ENCODE measurements around the gene CRELD2.
A peak's percentile ranks its signal among the peaks of the same experiment; 100 is the strongest.

Gene CRELD2

DNA sequence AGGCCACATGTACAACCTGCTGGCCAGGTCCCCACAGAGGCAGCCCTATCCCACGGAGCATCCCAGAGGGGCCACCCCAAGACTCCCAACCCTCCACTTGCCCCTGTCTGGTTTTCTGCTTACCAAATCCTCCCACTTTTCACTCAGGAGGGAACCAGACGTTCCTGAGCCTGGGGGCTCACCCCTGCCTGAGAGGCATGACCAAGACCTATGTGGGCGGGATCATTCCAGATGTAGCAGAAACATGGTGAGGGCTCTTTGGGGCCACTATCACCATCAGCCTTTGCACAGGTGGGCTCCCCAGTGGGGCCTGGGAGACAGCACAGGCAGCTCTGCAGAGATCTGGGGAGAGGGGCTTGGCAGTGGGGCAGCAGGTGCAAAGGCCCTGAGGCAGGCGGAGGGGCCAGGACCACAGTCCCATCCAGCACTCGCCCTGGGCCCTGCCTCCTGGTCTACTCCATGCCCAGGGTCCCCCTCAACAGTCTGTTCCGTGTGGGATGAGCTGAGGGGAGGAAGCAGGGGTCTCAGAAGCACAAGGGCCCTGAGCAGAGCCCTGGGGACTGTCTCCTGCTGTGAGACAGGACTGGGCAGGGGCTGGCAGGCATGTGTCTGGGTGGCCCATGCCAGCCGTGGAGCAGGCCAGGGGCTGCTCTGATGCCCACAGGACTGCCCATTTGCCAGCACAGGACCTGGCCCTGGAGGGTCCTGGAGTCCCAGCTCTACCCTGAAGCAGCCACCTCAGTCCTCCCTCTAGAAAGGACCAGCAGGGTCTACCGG, 51.5 kb downstream of the CRELD2 start:
- Histone ChIP-seq H3K9me3 (ENCODE audit: control insufficient read depth, insufficient read depth, low read depth, low read length) (no peaks in the 10 kb centered on the region), H3K4me3 (ENCODE audit: low read depth, low read length) (no peak overlapping the region), H3K36me3 (ENCODE audit: control insufficient read depth in 2 of 2, insufficient read depth in 1 of 2, low read length in 2 of 2) (peaks cover 0 to 7% of the 10 kb centered on the region in 2 experiments; a peak in 1 of 3 replicates), H3K4me1 (ENCODE audit: control insufficient read depth, insufficient read depth, low read length) (peaks cover 3% of the 10 kb centered on the region; the same call in 1 of the 2 replicates), H3K27ac (ENCODE audit: extremely low read depth, low read depth, low read length) (peak overlapping the region; percentile 61; the same call in 1 of the 2 replicates)
- ChIA-PET CTCF (interaction anchor here (0.6 to 1.3 kb wide), 2 partner anchors 39 to 274 kb away, joined by 3 to 4 read pairs; no protein-coding TSS in a partner anchor), POLR2A (interaction anchor here (1.0 to 1.9 kb wide), 3 partner anchors 8 to 60 kb away, joined by 4 to 26 read pairs (median 5); partner anchors contain the start of gene PIM3)
- TF ChIP-seq, protein P1, sequence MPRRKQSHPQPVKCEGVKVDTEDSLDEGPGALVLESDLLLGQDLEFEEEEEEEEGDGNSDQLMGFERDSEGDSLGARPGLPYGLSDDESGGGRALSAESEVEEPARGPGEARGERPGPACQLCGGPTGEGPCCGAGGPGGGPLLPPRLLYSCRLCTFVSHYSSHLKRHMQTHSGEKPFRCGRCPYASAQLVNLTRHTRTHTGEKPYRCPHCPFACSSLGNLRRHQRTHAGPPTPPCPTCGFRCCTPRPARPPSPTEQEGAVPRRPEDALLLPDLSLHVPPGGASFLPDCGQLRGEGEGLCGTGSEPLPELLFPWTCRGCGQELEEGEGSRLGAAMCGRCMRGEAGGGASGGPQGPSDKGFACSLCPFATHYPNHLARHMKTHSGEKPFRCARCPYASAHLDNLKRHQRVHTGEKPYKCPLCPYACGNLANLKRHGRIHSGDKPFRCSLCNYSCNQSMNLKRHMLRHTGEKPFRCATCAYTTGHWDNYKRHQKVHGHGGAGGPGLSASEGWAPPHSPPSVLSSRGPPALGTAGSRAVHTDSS (tag by site-specific recombination; IDR thresholded peaks at IDR 0.05): no peak
- TF ChIP-seq EGR2 (tag by site-specific recombination; IDR thresholded peaks at IDR 0.05; ENCODE audit: low read depth): peak; percentile 54
- no peak for TF ChIP-seq ZNF114 (tag by site-specific recombination; IDR thresholded peaks at IDR 0.05)
- peak; percentile 100 for TF ChIP-seq ZNF623 (tag by site-specific recombination; IDR thresholded peaks at IDR 0.05)
- TF ChIP-seq GLIS2 (tag by site-specific recombination; IDR thresholded peaks at IDR 0.05): peak; percentile 39; the same call in 1 of the 2 replicates
- peak; percentile 69 for TF ChIP-seq ZFHX2 (tag by site-specific recombination; conservative IDR thresholded peaks at IDR 0.05)

DNA sequence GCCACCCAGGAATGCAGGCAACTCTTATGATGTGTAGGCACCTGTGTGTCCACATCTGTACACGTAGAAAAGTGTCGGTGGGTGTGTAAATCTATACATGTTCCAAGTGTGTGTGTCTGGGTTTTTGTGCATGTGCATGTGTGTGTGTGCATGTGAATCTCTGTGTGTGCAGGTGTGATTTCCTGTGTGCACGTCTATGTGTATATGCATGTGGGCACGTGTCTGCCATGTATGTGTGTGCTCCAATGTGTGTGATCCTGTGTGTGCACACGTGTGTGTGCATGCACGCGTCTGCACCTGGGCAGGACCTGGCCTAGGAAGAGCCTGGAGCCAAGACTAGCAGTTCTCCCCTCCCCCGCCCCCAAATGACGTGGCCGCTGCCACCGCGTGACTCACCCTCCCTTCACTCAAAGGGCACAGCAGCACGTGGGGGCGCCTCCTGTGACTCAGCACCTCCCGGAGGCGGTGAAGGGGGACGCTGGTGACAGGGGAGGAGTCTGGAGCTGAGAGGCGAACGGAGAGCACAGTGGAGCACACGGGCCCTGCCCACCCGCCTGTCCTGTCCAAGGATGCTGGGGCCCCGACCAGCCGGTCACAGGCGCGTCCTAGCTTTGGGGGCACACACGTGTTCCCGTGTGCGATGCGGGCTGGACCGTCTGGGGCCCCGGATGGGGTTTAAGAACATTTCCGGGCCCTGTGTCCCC, 52.2 kb downstream of the CRELD2 start:
- peak overlapping the region; percentile 61 for H3K27ac ChIP-seq (ENCODE audit: extremely low read depth, low read depth, low read length)
- TF ChIP-seq, protein P2, sequence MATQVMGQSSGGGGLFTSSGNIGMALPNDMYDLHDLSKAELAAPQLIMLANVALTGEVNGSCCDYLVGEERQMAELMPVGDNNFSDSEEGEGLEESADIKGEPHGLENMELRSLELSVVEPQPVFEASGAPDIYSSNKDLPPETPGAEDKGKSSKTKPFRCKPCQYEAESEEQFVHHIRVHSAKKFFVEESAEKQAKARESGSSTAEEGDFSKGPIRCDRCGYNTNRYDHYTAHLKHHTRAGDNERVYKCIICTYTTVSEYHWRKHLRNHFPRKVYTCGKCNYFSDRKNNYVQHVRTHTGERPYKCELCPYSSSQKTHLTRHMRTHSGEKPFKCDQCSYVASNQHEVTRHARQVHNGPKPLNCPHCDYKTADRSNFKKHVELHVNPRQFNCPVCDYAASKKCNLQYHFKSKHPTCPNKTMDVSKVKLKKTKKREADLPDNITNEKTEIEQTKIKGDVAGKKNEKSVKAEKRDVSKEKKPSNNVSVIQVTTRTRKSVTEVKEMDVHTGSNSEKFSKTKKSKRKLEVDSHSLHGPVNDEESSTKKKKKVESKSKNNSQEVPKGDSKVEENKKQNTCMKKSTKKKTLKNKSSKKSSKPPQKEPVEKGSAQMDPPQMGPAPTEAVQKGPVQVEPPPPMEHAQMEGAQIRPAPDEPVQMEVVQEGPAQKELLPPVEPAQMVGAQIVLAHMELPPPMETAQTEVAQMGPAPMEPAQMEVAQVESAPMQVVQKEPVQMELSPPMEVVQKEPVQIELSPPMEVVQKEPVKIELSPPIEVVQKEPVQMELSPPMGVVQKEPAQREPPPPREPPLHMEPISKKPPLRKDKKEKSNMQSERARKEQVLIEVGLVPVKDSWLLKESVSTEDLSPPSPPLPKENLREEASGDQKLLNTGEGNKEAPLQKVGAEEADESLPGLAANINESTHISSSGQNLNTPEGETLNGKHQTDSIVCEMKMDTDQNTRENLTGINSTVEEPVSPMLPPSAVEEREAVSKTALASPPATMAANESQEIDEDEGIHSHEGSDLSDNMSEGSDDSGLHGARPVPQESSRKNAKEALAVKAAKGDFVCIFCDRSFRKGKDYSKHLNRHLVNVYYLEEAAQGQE (tag by site-specific recombination; IDR thresholded peaks at IDR 0.05): no peak
- TF ChIP-seq, protein P3, sequence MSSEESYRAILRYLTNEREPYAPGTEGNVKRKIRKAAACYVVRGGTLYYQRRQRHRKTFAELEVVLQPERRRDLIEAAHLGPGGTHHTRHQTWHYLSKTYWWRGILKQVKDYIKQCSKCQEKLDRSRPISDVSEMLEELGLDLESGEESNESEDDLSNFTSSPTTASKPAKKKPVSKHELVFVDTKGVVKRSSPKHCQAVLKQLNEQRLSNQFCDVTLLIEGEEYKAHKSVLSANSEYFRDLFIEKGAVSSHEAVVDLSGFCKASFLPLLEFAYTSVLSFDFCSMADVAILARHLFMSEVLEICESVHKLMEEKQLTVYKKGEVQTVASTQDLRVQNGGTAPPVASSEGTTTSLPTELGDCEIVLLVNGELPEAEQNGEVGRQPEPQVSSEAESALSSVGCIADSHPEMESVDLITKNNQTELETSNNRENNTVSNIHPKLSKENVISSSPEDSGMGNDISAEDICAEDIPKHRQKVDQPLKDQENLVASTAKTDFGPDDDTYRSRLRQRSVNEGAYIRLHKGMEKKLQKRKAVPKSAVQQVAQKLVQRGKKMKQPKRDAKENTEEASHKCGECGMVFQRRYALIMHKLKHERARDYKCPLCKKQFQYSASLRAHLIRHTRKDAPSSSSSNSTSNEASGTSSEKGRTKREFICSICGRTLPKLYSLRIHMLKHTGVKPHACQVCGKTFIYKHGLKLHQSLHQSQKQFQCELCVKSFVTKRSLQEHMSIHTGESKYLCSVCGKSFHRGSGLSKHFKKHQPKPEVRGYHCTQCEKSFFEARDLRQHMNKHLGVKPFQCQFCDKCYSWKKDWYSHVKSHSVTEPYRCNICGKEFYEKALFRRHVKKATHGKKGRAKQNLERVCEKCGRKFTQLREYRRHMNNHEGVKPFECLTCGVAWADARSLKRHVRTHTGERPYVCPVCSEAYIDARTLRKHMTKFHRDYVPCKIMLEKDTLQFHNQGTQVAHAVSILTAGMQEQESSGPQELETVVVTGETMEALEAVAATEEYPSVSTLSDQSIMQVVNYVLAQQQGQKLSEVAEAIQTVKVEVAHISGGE (tag by site-specific recombination; conservative IDR thresholded peaks at IDR 0.05; ENCODE audit: low read depth): peak; percentile 75
- TF ChIP-seq ZNF214 (tag by site-specific recombination; IDR thresholded peaks at IDR 0.05; ENCODE audit: borderline replicate concordance) (no peak), ZNF416 (tag by site-specific recombination; IDR thresholded peaks at IDR 0.05) (no peak), ZFP69B (tag by site-specific recombination; IDR thresholded peaks at IDR 0.05) (peak; percentile 90), ZNF76 (tag by site-specific recombination; IDR thresholded peaks at IDR 0.05; ENCODE audit: borderline replicate concordance, low read depth) (peak; percentile 63; the same call in 1 of the 2 replicates), SP7 (tag by site-specific recombination; IDR thresholded peaks at IDR 0.05) (peak; percentile 97), KLF10 (tag by site-specific recombination; IDR thresholded peaks at IDR 0.05) (peak; percentile 95), ZNF302 (tag by site-specific recombination; IDR thresholded peaks at IDR 0.05; ENCODE audit: low read depth) (no peak)
- TF ChIP-seq, protein P4, sequence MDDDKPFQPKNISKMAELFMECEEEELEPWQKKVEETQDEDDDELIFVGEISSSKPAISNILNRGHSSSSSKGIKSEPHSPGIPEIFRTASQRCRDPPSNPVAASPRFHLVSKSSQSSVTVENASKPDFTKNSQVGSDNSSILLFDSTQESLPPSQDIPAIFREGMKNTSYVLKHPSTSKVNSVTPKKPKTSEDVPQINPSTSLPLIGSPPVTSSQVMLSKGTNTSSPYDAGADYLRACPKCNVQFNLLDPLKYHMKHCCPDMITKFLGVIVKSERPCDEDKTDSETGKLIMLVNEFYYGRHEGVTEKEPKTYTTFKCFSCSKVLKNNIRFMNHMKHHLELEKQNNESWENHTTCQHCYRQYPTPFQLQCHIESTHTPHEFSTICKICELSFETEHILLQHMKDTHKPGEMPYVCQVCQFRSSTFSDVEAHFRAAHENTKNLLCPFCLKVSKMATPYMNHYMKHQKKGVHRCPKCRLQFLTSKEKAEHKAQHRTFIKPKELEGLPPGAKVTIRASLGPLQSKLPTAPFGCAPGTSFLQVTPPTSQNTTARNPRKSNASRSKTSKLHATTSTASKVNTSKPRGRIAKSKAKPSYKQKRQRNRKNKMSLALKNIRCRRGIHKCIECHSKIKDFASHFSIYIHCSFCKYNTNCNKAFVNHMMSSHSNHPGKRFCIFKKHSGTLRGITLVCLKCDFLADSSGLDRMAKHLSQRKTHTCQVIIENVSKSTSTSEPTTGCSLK (tag by site-specific recombination; IDR thresholded peaks at IDR 0.05): no peak
- TF ChIP-seq, protein P5, sequence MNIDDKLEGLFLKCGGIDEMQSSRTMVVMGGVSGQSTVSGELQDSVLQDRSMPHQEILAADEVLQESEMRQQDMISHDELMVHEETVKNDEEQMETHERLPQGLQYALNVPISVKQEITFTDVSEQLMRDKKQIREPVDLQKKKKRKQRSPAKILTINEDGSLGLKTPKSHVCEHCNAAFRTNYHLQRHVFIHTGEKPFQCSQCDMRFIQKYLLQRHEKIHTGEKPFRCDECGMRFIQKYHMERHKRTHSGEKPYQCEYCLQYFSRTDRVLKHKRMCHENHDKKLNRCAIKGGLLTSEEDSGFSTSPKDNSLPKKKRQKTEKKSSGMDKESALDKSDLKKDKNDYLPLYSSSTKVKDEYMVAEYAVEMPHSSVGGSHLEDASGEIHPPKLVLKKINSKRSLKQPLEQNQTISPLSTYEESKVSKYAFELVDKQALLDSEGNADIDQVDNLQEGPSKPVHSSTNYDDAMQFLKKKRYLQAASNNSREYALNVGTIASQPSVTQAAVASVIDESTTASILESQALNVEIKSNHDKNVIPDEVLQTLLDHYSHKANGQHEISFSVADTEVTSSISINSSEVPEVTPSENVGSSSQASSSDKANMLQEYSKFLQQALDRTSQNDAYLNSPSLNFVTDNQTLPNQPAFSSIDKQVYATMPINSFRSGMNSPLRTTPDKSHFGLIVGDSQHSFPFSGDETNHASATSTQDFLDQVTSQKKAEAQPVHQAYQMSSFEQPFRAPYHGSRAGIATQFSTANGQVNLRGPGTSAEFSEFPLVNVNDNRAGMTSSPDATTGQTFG (tag by site-specific recombination; IDR thresholded peaks at IDR 0.05; ENCODE audit: borderline replicate concordance): no peak

More for the DNA sequence above, 52.2 kb downstream of the CRELD2 start:
- POLR2A ChIA-PET: interaction anchor here (0.7 to 1.9 kb wide), 5 partner anchors 9 to 60 kb away, joined by 3 to 26 read pairs (median 5); partner anchors contain the start of gene PIM3
- Histone ChIP-seq H3K4me3 (ENCODE audit: low read depth, low read length) (peak overlapping the region; percentile 25), H3K4me1 (ENCODE audit: control insufficient read depth, insufficient read depth, low read length) (peaks cover 3% of the 10 kb centered on the region; the same call in 1 of the 2 replicates), H3K36me3 (ENCODE audit: control insufficient read depth in 2 of 2, insufficient read depth in 1 of 2, low read length in 2 of 2) (peaks cover 0 to 2% of the 10 kb centered on the region in 2 experiments; a peak in 1 of 3 replicates), H3K9me3 (ENCODE audit: control insufficient read depth, insufficient read depth, low read depth, low read length) (no peaks in the 10 kb centered on the region)
- CTCF ChIA-PET: interaction anchor here (0.6 to 1.3 kb wide), 4 partner anchors 12 to 273 kb away, joined by 3 to 4 read pairs (median 4); no protein-coding TSS in a partner anchor

Data from HEK293 (cell line).